Measurements from ENCODE around the gene LZTFL1. TPM values are rescaled to one million over a fixed set of nuclear protein-coding genes. Genes with fewer than 3 reads are reported as not detected.

The LZTFL1 gene
- total and polyA plus RNA-seq, 2 experiments from 2014 or later: 21.7 to 26.4 TPM

GRCh38 chr3:45838466-45838865 lies 3.5 kb downstream of the LZTFL1 start:
- Histone ChIP-seq H3K27me3 (no peaks in the 10 kb centered on the region), H3K27ac (no peak overlapping the region), H3K4me3 (no peak overlapping the region), H3K4me1 (ENCODE audit: low read depth) (peaks cover 16% of the 10 kb centered on the region), H3K36me3 (peaks cover 16% of the 10 kb centered on the region), H3K9me3 (ENCODE audit: low read depth) (no peaks in the 10 kb centered on the region)
- no peak for TF ChIP-seq CTCF (IDR thresholded peaks at IDR 0.05; ENCODE audit: low read depth, low read length)
- DNase-seq (ENCODE audit: low read depth in 1 of 2, low spot score in 1 of 2): no peak

- Histone ChIP-seq H3K9me3 (ENCODE audit: low read depth) (no peaks in the 10 kb centered on the region), H3K36me3 (peaks cover 30% of the 10 kb centered on the region), H3K27ac (no peak overlapping the region), H3K4me3 (no peak overlapping the region), H3K4me1 (ENCODE audit: low read depth) (no peaks in the 10 kb centered on the region), H3K27me3 (no peaks in the 10 kb centered on the region)
- TF ChIP-seq CTCF (IDR thresholded peaks at IDR 0.05; ENCODE audit: low read depth, low read length): no peak
- peak; percentile 17 to 25 for DNase-seq (ENCODE audit: low read depth in 1 of 2, low spot score in 1 of 2)
Observed at GRCh38 chr3:45832699-45833098, 9.2 kb downstream of the LZTFL1 start.

GRCh38 chr3:45830121-45830520 lies 11.8 kb downstream of the LZTFL1 start:
- no peak for DNase-seq (ENCODE audit: low read depth in 1 of 2, low spot score in 1 of 2)
- Histone ChIP-seq H3K27me3 (no peaks in the 10 kb centered on the region), H3K9me3 (ENCODE audit: low read depth) (no peaks in the 10 kb centered on the region), H3K36me3 (peaks cover 54% of the 10 kb centered on the region), H3K27ac (no peak overlapping the region), H3K4me1 (ENCODE audit: low read depth) (no peaks in the 10 kb centered on the region), H3K4me3 (no peak overlapping the region)
- no peak for TF ChIP-seq CTCF (IDR thresholded peaks at IDR 0.05; ENCODE audit: low read depth, low read length)

- no peaks in the 10 kb centered on the region for H3K27me3 ChIP-seq
- no peaks in the 10 kb centered on the region for H3K9me3 ChIP-seq (ENCODE audit: low read depth)
- H3K4me1 ChIP-seq (ENCODE audit: low read depth): no peaks in the 10 kb centered on the region
- no peak for DNase-seq (ENCODE audit: low read depth in 1 of 2, low spot score in 1 of 2)
- no peak overlapping the region for H3K4me3 ChIP-seq
- peaks cover 48% of the 10 kb centered on the region for H3K36me3 ChIP-seq
- no peak overlapping the region for H3K27ac ChIP-seq
- TF ChIP-seq CTCF (IDR thresholded peaks at IDR 0.05; ENCODE audit: low read depth, low read length): no peak
Observed at GRCh38 chr3:45826908-45827307, 15.0 kb downstream of the LZTFL1 start.

- Histone ChIP-seq H3K36me3 (peaks cover 48% of the 10 kb centered on the region), H3K9me3 (ENCODE audit: low read depth) (no peaks in the 10 kb centered on the region), H3K4me3 (no peak overlapping the region), H3K27ac (no peak overlapping the region), H3K27me3 (no peaks in the 10 kb centered on the region), H3K4me1 (ENCODE audit: low read depth) (no peaks in the 10 kb centered on the region)
- TF ChIP-seq CTCF (IDR thresholded peaks at IDR 0.05; ENCODE audit: low read depth, low read length): no peak
- no peak for DNase-seq (ENCODE audit: low read depth in 1 of 2, low spot score in 1 of 2)
Observed at GRCh38 chr3:45826321-45826720, 15.6 kb downstream of the LZTFL1 start.

GRCh38 chr3:45821127-45821526 lies 20.8 kb downstream of the LZTFL1 start:
- TF ChIP-seq CTCF (IDR thresholded peaks at IDR 0.05; ENCODE audit: low read depth, low read length): no peak
- Histone ChIP-seq H3K36me3 (peaks cover 23% of the 10 kb centered on the region), H3K4me3 (no peak overlapping the region), H3K9me3 (ENCODE audit: low read depth) (no peaks in the 10 kb centered on the region), H3K27me3 (no peaks in the 10 kb centered on the region), H3K4me1 (ENCODE audit: low read depth) (no peaks in the 10 kb centered on the region), H3K27ac (no peak overlapping the region)
- no peak for DNase-seq (ENCODE audit: low read depth in 1 of 2, low spot score in 1 of 2)

All from cardiac muscle cell (in vitro differentiated cells and primary cell).